ENCODE measurements around the gene MMP1. TPM values are rescaled to one million over a fixed set of nuclear protein-coding genes. Genes with fewer than 3 reads are reported as not detected.

The MMP1 gene
- total RNA-seq, 1 donor from 2014 or later: not detected

DNA sequence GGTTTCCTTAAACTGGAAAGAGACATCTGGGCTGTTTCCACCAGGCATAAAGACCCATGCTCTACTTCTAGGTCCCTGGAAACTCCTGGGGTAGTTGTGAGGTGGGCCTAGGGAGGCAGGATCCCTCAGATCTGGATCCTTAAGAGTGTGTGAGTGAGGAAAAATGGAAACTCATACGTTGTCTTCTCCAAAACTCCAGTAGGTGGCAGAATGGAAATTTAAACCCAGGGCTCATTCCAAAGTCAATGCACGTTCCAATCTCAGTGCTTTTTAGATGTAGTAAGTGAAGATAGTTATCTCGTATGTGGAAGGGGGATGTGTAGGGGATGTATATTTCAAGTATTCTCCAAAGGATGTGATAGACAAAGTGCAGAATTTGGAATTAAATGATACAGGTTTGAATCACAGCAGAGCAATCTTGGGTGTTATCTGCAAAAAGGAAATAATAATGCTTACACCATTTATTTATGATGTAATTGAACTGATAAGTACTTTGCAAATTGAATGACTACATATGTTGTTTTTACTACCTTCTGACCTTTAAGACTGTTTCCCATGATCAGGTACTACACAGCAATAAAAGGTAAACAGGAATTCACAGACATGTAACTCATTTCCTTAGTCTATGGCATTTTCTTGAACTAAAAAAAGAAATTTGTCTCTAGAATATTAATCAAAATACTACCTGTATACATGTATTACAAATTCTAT lies 13.1 kb upstream of the MMP1 start:
- ATAC-seq (ENCODE audit: poor library complexity): no peak
- no peak for DNase-seq
- intact Hi-C loops (cut with DNase I): no loop called here

- intact Hi-C loops (cut with DNase I): no loop called here
- DNase-seq: no peak
- no peak for ATAC-seq (ENCODE audit: poor library complexity)
Measured at GRCh38 chr11:102809971-102810370, 12.0 kb upstream of the MMP1 start.

DNA sequence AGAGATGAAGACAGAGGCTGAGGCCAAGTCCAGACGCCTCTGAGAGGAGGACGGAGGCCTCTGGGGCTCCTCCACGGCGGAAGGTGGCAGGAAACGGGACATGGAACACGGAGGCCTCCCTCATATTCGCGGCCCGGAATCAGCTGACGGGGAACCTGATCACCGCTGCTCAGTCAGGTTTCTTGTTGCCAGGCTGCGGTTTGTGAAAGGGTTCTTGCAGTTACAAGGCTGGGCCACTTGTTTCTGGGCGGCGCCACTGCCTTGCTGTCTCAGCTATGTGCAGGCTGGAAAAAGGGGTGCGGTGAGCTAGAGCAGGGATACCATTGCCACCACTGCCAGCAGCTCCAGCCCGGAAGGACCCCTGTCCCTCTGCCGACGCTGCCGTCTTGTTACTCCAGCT lies 10.0 kb upstream of the MMP1 start:
- DNase-seq (no peak), ATAC-seq (ENCODE audit: poor library complexity) (no peak)
- intact Hi-C loops (cut with DNase I): no loop called here

DNA sequence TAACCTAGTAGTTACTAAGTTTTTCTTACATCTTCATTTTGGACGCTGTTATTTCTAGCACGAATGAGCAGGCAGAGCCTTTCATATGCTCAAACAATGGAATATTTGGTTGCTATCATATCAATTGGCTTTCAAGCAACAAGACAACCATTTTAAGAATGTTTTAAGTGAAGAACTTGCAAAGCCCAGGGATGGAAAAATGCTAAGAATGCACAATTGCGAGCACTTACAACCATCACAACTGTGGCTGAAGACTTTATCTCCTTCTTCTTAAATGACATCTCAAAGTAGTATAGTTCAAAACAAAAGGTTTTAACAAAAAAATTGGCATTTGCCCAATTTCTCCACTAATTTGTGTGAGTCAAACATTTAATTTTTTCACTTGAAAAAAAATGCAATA lies 8.3 kb upstream of the MMP1 start:
- intact Hi-C loops (cut with DNase I): no loop called here
- ATAC-seq (ENCODE audit: poor library complexity) (no peak), DNase-seq (no peak)

GRCh38 chr11:102802341-102802740 lies 4.4 kb upstream of the MMP1 start:
- intact Hi-C loops (cut with DNase I): no loop called here
- DNase-seq: no peak
- ATAC-seq (ENCODE audit: poor library complexity): no peak

GRCh38 chr11:102800767-102801166 lies 2.8 kb upstream of the MMP1 start:
- ATAC-seq (ENCODE audit: poor library complexity): no peak

GRCh38 chr11:102799681-102800340 lies 1.9 kb upstream of the MMP1 start:
- ATAC-seq (ENCODE audit: poor library complexity) (no peak), DNase-seq (no peak)
- intact Hi-C loops (cut with DNase I): no loop called here

More at GRCh38 chr11:102800767-102801166, 2.8 kb upstream of the MMP1 start:
- no peak for DNase-seq
- intact Hi-C loops (cut with DNase I): no loop called here

DNA sequence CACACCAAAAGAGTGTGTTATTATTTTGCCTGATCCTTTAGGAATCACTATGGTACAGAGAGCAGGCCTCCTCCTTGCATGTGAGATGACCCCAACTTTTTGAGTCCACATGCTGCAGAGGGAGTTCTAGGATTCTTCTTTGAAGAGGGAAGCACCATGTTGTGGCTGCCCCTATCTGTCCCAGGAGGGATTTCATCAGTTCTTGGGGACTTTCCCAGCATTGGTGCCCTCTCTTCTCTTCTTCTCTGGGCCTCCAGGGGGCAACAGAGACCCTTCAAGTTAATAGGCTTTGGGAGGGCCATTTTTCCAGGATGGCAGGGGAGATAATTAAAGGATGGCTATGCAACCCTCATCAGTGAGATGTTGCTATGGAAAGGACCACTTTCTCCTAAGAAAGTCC lies 3.6 kb downstream of the MMP1 start:
- DNase-seq: no peak
- ATAC-seq (ENCODE audit: poor library complexity): no peak
- intact Hi-C loops (cut with DNase I): no loop called here

- DNase-seq (no peak), ATAC-seq (ENCODE audit: poor library complexity) (no peak)
- intact Hi-C loops (cut with DNase I): no loop called here
Measured at GRCh38 chr11:102793677-102794290, 4.2 kb downstream of the MMP1 start.

DNA sequence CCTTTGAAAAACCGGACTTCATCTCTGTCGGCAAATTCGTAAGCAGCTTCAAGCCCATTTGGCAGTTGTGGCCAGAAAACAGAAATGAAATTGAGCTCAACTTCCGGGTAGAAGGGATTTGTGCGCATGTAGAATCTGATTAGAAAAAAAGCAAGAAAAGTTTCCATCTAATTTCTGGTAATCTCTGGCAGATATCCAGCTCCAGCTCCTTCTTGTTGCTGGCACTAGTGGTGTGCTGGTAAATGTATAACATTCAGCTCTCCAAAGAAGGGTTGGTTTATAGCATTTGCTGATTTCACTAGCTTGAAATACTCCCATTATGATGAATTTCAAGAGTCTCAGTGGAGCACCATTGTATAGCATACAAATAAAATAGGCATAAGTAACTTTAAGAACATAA lies 5.4 kb downstream of the MMP1 start:
- no peak for ATAC-seq (ENCODE audit: poor library complexity)
- intact Hi-C loops (cut with DNase I): no loop called here
- DNase-seq: no peak

DNA sequence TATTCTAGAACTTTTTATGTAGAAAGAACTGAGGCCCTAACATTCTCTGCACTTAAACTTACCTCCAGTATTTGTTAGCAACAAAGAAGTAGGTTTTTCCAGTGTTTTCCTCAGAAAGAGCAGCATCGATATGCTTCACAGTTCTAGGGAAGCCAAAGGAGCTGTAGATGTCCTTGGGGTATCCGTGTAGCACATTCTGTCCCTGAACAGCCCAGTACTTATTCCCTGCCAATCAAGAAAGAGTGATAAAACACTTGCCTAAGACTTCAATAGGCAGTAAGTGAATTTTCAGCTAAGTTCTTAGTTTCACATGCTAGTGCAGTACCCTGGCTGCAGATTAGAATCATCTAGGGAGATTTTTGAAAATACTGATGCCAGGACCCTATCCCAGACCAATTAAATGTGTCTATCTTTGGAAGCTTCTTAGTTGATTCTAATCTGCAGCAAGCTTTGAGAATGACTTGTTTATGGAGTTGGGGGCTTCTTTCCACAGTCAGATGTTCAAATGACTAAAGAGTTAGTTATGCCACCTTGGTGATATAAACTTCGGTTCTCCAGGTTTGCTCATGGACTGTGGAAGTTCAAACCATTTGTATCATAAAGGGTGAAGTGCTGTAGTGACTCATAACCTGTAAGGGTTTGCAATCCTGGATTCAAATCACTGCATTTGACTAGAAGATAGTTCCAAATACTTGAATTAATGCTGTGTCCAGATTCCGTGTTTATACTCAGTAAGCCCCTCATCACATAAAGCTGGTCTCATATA lies 6.5 kb downstream of the MMP1 start:
- DNase-seq: no peak
- no peak for ATAC-seq (ENCODE audit: poor library complexity)
- intact Hi-C loops (cut with DNase I): no loop called here

GRCh38 chr11:102788334-102788995 lies 9.5 kb downstream of the MMP1 start:
- DNase-seq (no peak), ATAC-seq (ENCODE audit: poor library complexity) (no peak)
- intact Hi-C loops (cut with DNase I): no loop called here

GRCh38 chr11:102784380-102784779 lies 13.6 kb downstream of the MMP1 start:
- ATAC-seq (ENCODE audit: poor library complexity): no peak
- DNase-seq: no peak
- intact Hi-C loops (cut with DNase I): no loop called here

GRCh38 chr11:102783720-102784119 lies 14.2 kb downstream of the MMP1 start:
- intact Hi-C loops (cut with DNase I): no loop called here
- DNase-seq (no peak), ATAC-seq (ENCODE audit: poor library complexity) (no peak)

DNA sequence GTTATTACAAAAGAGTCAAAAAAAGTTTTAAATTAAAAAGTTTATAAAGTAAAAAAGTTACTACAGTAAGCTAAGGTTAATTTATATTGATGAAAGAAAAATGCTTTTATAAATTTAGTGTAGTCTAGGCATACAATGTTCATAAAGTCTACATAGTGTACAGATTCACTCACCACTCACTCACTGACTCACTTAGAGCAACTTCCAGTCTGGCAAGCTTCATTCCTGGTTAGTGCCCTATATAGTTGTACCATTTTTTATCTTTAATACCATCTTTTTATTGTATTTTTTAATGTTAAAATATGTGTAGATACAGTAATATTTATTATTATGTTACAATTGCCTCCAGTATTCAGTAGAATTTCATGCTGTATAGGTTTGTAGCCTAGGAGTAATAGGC lies 14.9 kb downstream of the MMP1 start:
- intact Hi-C loops (cut with DNase I): no loop called here
- ATAC-seq (ENCODE audit: poor library complexity) (no peak), DNase-seq (no peak)

DNA sequence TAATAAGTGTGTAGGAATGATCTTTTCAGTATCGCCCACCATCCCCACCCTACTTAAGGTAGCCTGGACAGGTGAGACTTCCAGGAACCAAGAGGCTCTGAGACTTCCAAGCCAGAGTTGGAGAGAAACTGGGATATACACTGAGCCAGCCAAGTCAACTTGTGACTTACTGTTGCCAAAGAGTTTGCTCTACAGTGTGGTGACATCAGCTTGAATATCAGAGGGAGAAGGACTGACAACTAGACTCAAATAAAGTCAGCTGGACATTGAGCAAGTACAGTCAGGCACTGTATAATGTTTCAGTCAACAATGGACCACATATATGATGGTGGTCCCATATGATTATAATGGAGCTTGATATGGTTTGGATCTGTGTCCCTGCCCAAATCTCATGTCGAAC lies 16.3 kb downstream of the MMP1 start:
- no peak for ATAC-seq (ENCODE audit: poor library complexity)
- intact Hi-C loops (cut with DNase I): no loop called here

DNA sequence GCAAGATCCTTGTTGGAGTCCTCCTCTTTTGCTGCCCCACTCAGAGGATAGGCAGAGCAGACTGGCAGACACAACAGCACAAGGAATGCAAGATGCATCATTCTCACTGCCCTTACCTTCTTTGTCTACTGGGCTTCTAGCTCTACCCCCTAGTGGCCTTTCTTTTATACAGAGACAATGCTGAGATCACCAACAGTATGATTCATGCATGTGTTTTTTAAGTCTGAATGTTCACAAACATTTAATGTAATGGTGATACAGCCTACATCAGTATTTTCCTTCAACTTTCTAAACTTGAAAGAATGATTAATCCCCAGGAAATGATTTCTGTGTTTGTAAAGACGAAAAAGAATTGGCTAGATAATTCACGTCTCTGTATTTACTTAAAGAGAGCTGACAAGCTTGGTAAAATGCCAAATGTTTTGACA lies 17.5 kb downstream of the MMP1 start, which contains the start of gene MMP10:
TSS of gene MMP10 (minus strand) at position 138 of the 428 bp plus-strand sequence. CDS start at position 101, 37 bp downstream.
- intact Hi-C loops (cut with DNase I): no loop called here
- DNase-seq (no peak), ATAC-seq (ENCODE audit: poor library complexity) (no peak)

More for the DNA sequence above, 16.3 kb downstream of the MMP1 start:
- DNase-seq: no peak

- intact Hi-C loops (cut with DNase I): no loop called here
- no peak for DNase-seq
- ATAC-seq (ENCODE audit: poor library complexity): no peak
Measured at GRCh38 chr11:102776454-102776853, 21.5 kb downstream of the MMP1 start.

GRCh38 chr11:102773386-102773785 lies 24.6 kb downstream of the MMP1 start:
- DNase-seq (no peak), ATAC-seq (ENCODE audit: poor library complexity) (no peak)
- intact Hi-C loops (cut with DNase I): no loop called here
